Psoas muscle (tissue), 8 donors: ENCODE results near the gene CABLES1. TPM values are rescaled to one million over a fixed set of nuclear protein-coding genes. Genes with fewer than 3 reads are reported as not detected.

Source experiments
- ATAC-seq, 4 donors: fragments of 200-7000 bp; cut with Tn5 transposase; one replicate each; pipeline ENCODE4 v1.9.1; 2020; ENCODE audit warnings: moderate library complexity in 3 of 4, mild to moderate bottlenecking in 2 of 4
- DNase-seq, 2 donors: peaks; one replicate each; pipeline ENCODE4 v3.0.0-alpha.2; 2020
- H3K27ac ChIP-seq: fragments of 200-600 bp; one replicate; pipeline ENCODE4 v1.8.0; 2022
- H3K27me3 ChIP-seq, 3 donors: fragments of 200-600 bp in 1 of 3; one replicate each; pipeline versions ENCODE4 v1.6.1 to v1.8.0; 2013 to 2022; ENCODE audit warnings: low read length in 2 of 3, mild to moderate bottlenecking in 2 of 3, moderate library complexity in 1 of 3; ENCODE audit not compliant: insufficient read depth in 3 of 3
- H3K36me3 ChIP-seq, 2 donors: fragments of 200-600 bp in 1 of 2; one replicate each; pipeline versions ENCODE4 v1.6.1 to v1.8.0; 2013 to 2022; ENCODE audit warnings: low read depth in 1 of 2, mild to moderate bottlenecking in 1 of 2, moderate library complexity in 1 of 2; ENCODE audit not compliant: insufficient read depth in 1 of 2
- H3K4me1 ChIP-seq: fragments of 200-600 bp; one replicate; pipeline ENCODE4 v1.8.0; 2022
- H3K4me3 ChIP-seq: fragments of 200-600 bp; one replicate; pipeline ENCODE4 v1.8.0; 2022; ENCODE audit warnings: mild to moderate bottlenecking
- H3K9me3 ChIP-seq: fragments of 200-600 bp; one replicate; pipeline ENCODE4 v1.8.0; 2022
- WGBS, 3 donors: extraction: QIAGEN DNeasy Blood & Tissue Kit; methylation state at CpG; one replicate each; pipeline versions ENCODE4 v1.1.6 to v1.1.7; 2013; 5-methylcytosine and 5-hydroxymethylcytosine counted together
- intact Hi-C, 2 donors: fragments of 100-400 bp; cut with DNase I; formaldehyde crosslinking; loops; one replicate each; pipeline versions ENCODE4 v1.11.0 to v1.14.2; 2022
- polyA plus RNA-seq, 3 donors: library from polyadenylated mRNA; stranded (reverse); fragments of 200-250 nt; gene quantifications; one replicate each; pipeline ENCODE4 v1.2.3, GENCODE V29; 2013
- total RNA-seq, 4 donors: library from RNA; stranded (reverse); fragmentation: NEBNext Ultra II Directional in 2 of 4; extraction: Animal tissue kit (Norgen Biotek cat#: 25700) in 2 of 4; gene quantifications; one replicate each; pipeline versions ENCODE4 v1.2.1 to v1.2.4, GENCODE V29; 2021 to 2023
- TF ChIP-seq, protein P1 (sequence below): fragments of 200-600 bp; IDR thresholded peaks from one replicate; pipeline ENCODE4 v1.8.0; 2022; ENCODE audit warnings: antibody characterized with exemption
- donor health status: healthy with polysubstance abuse.
- donor health status: DM: no; HTN: no; CAD: no; lungs with moderate emphysema.
- donor health status: Bipolar disorder and iron deficiency.
- donor health status: healthy.
- donor health status: DM: yes; HTN: yes; CAD: no.
- donor health status: DM: no; HTN: no; CAD: no.
- donor health status: DM: no; HTN: no; CAD: no.
- donor health status: DM: yes; HTN: yes; CAD: no.

Gene CABLES1
- total and polyA plus RNA-seq, 7 donors = 0.42 to 1.5 (median 0.98) TPM

DNA sequence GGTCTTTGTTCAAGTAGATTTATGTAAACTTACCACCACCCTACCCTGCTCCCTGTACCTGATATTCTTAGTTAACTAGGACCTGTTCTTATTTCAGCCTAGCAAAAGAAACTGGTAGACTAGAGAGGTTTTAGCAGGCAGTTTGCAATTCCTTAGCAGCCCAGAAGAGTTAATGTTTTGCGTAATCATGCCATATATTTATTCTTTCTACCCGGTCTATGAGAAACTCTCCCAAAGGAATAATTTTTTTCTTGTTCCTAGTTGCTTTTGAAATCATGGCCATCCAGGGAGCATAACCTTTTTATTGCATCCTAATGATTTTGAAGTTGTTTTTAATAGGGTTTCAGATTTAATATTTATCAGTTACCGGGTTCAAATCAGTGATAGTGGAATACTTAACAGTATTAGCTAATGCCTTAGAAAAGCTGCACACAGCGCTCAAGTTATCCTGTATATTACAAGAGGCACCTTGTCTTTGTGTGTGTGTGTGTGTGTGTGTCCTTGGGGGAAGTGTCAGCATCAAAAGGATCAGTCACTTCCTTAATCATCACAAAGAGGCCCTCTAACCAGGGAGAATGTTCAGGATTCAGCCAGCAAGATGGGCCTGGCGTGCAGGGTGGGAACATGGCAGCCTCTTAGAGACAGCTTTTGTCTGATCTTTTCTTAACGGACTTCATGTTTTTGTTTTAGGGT, 52.9 kb downstream of the CABLES1 start:
- intact Hi-C loops = no loop called here
- WGBS, 3 donors = 89 to 90% (median 89%) methylated on average over 6 of the region's 6 CpGs
- Histone ChIP-seq H3K27me3 (no peaks in the 10 kb centered on the region), H3K4me3 (no peak overlapping the region), H3K4me1 (no peaks in the 10 kb centered on the region), H3K9me3 (no peaks in the 10 kb centered on the region), H3K36me3 (no peaks in the 10 kb centered on the region), H3K27ac (no peak overlapping the region)
- TF ChIP-seq, protein P1, sequence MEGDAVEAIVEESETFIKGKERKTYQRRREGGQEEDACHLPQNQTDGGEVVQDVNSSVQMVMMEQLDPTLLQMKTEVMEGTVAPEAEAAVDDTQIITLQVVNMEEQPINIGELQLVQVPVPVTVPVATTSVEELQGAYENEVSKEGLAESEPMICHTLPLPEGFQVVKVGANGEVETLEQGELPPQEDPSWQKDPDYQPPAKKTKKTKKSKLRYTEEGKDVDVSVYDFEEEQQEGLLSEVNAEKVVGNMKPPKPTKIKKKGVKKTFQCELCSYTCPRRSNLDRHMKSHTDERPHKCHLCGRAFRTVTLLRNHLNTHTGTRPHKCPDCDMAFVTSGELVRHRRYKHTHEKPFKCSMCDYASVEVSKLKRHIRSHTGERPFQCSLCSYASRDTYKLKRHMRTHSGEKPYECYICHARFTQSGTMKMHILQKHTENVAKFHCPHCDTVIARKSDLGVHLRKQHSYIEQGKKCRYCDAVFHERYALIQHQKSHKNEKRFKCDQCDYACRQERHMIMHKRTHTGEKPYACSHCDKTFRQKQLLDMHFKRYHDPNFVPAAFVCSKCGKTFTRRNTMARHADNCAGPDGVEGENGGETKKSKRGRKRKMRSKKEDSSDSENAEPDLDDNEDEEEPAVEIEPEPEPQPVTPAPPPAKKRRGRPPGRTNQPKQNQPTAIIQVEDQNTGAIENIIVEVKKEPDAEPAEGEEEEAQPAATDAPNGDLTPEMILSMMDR = no peak
- DNase-seq = no peak
- ATAC-seq = no peak

DNA sequence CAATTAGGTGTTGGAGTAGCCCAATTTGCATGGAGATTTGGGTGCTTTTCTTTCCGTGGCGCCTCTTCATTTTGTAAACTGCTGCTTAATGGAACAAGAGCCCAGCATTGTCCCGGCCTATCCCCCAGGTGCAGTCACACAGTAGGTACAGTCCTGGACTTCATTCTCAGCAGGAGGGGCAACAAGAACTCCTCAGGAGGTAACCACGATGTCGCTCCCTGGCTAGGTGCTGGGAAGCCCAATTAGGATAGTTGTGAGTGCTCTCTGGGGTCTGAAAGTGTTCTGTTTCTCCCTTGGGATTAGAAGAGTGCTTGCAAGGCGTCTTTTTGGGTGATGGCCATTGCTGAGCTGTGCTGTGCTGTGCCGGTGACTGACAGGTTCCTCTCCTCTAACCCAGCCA, 53.8 kb downstream of the CABLES1 start:
- Histone ChIP-seq H3K27ac (no peak overlapping the region), H3K27me3 (no peaks in the 10 kb centered on the region), H3K4me3 (no peak overlapping the region), H3K36me3 (no peaks in the 10 kb centered on the region), H3K9me3 (no peaks in the 10 kb centered on the region), H3K4me1 (no peaks in the 10 kb centered on the region)
- TF ChIP-seq, protein P1 = no peak
- WGBS, 3 donors = 80 to 86% (median 82%) methylated on average over 7 of the region's 7 CpGs
- DNase-seq = no peak
- ATAC-seq = no peak
- intact Hi-C loops = no loop called here

DNA sequence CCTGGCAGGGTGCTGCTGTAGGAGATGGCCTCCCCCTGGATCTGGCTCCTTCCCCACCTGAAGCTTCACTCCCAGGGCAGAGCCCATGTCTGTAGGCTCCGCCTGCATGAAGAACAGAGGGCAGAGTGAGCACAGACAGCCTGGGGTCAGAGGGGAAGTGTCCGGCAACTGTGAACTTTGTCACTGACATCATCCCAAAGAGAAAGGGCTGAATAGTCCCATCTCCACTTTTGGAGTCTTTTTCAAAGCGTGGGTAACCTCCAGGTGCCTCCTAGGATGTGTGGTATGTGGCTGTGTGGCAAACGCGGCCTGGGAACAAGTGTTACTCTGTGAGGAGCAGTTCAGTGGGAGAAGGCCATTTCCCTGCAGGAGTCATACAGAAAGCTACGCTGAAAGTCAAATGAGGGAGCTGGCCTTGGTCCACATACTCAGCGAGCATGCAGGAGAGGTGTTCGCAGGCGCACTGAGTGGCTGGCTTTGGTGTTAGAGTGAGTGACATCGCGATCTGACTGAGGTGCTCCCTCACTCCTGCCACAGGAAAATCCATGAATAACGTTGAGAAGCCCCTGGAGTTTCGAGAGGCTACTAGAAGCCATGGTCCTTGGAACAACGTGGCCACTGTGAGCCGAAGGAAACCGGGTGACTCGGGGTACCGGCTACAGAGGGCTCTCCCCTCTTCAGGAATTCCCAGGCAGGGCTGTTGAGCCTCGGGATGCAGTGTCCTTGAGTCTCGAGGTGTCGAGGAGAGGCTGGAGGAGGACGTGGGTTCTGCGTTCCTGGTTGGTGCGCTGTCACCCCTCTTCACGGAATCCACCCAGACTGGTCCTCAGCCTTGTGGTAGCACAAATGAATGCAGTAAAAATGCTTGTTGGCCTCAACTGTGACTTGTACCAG, 54.7 kb downstream of the CABLES1 start:
- no peak overlapping the region for H3K4me3 ChIP-seq
- no peak for DNase-seq
- H3K4me1 ChIP-seq = no peaks in the 10 kb centered on the region
- intact Hi-C loops = no loop called here
- H3K27ac ChIP-seq = no peak overlapping the region
- no peak for ATAC-seq
- H3K27me3 ChIP-seq = no peaks in the 10 kb centered on the region
- TF ChIP-seq, protein P1 = no peak
- H3K36me3 ChIP-seq = no peaks in the 10 kb centered on the region
- WGBS, 3 donors = 89 to 93% (median 91%) methylated on average over 25 of the region's 25 CpGs
- no peaks in the 10 kb centered on the region for H3K9me3 ChIP-seq

DNA sequence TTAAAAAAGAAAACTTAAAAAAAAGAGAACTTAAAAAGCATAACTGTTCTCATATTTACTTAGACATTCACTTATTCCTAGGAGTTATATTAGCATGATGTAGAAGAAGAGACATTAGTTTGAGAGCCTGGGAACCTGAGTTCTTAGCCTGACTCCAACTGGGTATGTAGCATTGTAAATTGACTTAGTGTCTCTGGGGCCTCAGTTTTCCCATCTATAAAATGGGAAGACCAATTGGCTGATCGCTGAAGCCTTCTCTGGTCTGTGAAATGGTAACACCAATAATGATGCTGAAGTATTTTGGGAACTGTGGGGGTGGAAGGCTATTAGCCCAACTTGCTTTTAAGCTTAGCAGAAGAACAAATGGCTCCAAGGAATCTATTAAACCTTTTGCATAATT, 55.9 kb downstream of the CABLES1 start:
- H3K36me3 ChIP-seq = no peaks in the 10 kb centered on the region
- TF ChIP-seq, protein P1 = no peak
- H3K9me3 ChIP-seq = no peaks in the 10 kb centered on the region
- H3K27ac ChIP-seq = no peak overlapping the region
- H3K27me3 ChIP-seq = peaks cover 0 to 2% (median 0%) of the 10 kb centered on the region in 3 donors
- DNase-seq (no peak), ATAC-seq (no peak)
- WGBS, 3 donors = 96 to 98% (median 97%) methylated on average over 1 of the region's 1 CpG
- H3K4me3 ChIP-seq = no peak overlapping the region
- H3K4me1 ChIP-seq = no peaks in the 10 kb centered on the region
- intact Hi-C loops = no loop called here
